Adipocyte (in vitro differentiated cells): ENCODE data around the gene PRKCE.
A peak's percentile ranks its signal among the peaks of the same experiment; 100 is the strongest.

Experiments used
- DNase-seq: peaks from one replicate; pipeline ENCODE4 v3.0.0-alpha.2; 2015; ENCODE audit warnings: low read depth
- H3K27me3 ChIP-seq: replicated peaks from 2 replicates; pipeline ENCODE4 v1.7.0; 2013; ENCODE audit warnings: mild to moderate bottlenecking, low read length, moderate library complexity; ENCODE audit not compliant: control insufficient read depth, insufficient read depth
- H3K36me3 ChIP-seq: 2 replicates; pipeline ENCODE4 v1.7.0; 2013; ENCODE audit warnings: low read length, mild to moderate bottlenecking, moderate library complexity; ENCODE audit not compliant: control insufficient read depth, insufficient read depth, severe bottlenecking
- H3K4me1 ChIP-seq: 2 replicates; pipeline ENCODE4 v1.7.0; 2013; ENCODE audit warnings: mild to moderate bottlenecking, low read length, moderate library complexity; ENCODE audit not compliant: control insufficient read depth, insufficient read depth
- H3K4me3 ChIP-seq: 2 replicates; pipeline ENCODE4 v1.7.0; 2013; ENCODE audit warnings: mild to moderate bottlenecking, low read length, moderate library complexity
- H3K9ac ChIP-seq: 2 replicates; pipeline ENCODE4 v1.7.0; 2013; ENCODE audit warnings: mild to moderate bottlenecking, low read length, moderate library complexity
- H3K9me3 ChIP-seq: 2 replicates; pipeline ENCODE4 v1.7.0; 2013; ENCODE audit warnings: mild to moderate bottlenecking, low read length, moderate library complexity; ENCODE audit not compliant: control insufficient read depth

The PRKCE gene

DNA sequence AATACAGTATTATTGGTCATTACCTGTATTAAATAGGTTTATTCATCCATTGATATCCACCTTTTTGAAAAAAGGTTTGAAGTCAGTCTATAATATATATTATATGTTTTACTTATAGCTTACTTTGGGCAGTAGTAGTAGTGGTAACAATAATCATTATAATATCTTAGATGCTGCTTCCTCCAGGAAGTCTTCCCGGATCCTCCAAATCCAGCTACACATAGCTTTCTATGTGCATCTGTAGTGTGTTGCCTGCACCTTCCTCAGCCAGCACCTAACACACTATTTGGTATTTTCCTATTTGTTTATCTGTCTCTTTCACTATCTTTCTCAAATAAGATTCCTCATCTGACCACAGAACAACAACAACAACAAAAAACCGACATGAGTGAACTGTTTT, 81.0 kb downstream of the PRKCE start:
- Histone ChIP-seq H3K9me3 (no peaks in the 10 kb centered on the region), H3K4me3 (no peak overlapping the region), H3K4me1 (no peaks in the 10 kb centered on the region), H3K36me3 (no peaks in the 10 kb centered on the region), H3K9ac (no peak overlapping the region), H3K27me3 (no peaks in the 10 kb centered on the region)
- no peak for DNase-seq

DNA sequence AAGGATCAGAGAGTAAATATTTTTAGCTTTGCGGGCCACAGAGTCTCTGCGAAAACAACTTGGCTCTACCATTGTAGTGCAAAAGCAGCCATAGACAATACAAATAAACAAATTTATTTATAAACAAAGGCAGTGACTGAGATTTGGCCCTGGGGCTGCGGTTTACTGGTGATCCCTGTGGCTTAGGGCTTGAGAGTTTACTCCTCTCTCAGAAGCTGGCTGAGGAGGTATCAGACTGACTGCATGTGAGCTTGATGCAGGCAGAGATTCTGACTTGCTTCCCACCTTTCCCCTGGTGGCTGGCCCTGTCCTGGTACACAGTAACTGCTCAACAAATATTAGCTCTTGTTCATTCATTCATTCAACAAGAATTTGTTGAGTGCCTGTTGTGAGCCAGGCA, 81.5 kb downstream of the PRKCE start:
- Histone ChIP-seq H3K9ac (no peak overlapping the region), H3K4me3 (no peak overlapping the region)

DNA sequence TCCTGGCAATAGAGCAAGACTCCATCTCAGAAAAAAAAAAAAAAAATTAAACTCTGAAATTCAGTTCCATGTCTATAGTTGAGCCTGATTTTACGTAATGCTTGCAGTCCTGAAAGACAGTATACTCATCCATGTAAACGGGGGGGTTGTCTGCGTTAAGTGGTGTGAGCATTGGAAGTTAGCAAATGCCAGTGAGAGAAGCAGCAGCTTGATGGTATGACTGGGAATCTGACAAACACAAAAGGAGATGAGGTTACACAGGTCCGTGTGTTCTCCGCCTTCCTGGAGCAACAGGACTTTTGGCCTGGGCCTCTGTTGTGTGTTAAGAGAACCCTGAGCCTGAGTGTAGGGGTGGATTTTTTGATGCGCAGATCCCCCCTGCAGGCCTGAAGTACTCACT, 82.9 kb downstream of the PRKCE start:
- H3K9ac ChIP-seq = no peak overlapping the region
- no peaks in the 10 kb centered on the region for H3K9me3 ChIP-seq
- H3K36me3 ChIP-seq = no peaks in the 10 kb centered on the region
- H3K4me1 ChIP-seq = no peaks in the 10 kb centered on the region
- DNase-seq = no peak
- H3K4me3 ChIP-seq = no peak overlapping the region
- no peaks in the 10 kb centered on the region for H3K27me3 ChIP-seq

More for the DNA sequence above, 81.5 kb downstream of the PRKCE start:
- H3K9me3 ChIP-seq = no peaks in the 10 kb centered on the region
- H3K27me3 ChIP-seq = no peaks in the 10 kb centered on the region
- H3K36me3 ChIP-seq = no peaks in the 10 kb centered on the region
- H3K4me1 ChIP-seq = no peaks in the 10 kb centered on the region
- DNase-seq = no peak

DNA sequence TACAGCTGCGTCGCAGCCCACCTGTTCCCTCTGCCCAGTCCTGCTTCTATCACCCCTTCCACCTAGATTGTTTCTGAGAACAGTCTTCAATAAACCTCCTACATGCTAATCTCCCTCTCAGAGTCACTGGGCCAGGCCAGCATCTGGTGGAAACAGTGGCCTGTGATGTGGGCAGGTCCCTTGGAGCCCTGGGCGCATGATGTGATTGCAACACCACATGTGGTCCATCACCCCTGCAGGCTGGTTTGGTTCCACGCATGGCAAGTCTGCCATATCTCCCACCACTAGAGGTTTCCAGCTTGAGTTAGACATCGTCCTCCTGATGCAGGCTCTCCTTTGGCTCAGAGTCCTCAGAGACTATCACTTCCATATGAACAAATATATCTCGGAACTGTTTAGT, 83.5 kb downstream of the PRKCE start:
- Histone ChIP-seq H3K36me3 (no peaks in the 10 kb centered on the region), H3K9me3 (no peaks in the 10 kb centered on the region), H3K27me3 (no peaks in the 10 kb centered on the region), H3K9ac (no peak overlapping the region), H3K4me3 (no peak overlapping the region), H3K4me1 (no peaks in the 10 kb centered on the region)
- DNase-seq = no peak

DNA sequence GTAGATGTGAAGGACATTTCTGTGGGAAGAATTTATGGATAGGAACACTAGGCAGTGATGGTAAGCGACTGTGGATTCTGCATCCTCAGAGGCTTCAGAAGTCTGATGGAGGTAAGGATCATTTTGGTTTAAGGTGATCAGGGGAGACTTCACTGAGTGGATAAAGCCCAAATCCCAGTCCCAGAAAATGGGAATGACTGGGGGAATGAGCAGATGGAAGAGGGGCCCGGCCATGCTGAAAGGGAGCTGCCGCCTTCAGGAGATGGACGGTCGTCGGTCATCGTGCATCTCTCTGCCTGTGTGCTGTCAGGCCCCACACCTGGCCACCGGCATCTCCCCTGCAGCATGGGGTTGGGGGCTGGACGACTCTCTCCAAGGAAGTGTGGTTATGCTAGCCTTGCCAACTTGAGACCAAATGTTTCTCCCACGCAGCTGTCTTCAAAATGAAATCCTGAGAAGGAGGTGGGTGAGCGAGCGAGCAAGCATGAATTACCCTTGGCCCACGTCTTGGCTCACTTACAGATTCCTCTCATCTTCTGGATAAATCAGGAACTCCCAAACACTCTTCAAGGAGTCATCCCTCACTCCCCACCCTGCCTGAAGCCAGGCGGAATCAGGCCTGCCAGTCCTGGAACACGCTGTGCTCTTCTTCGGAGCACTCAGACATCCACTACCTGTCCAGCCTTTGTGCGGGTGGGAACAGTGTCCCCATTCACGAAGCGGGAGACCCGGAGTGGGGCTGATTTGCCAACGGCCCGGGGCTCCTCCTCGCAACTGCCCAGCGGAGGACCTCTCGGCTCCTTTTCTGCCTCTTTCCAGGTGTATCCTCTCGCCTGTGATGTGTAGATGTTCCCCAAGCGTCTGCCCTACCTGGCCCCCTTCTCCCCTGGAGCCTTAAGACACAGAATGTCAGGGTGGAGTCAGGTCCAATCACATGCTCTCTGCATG, 85.6 kb downstream of the PRKCE start:
- H3K9me3 ChIP-seq = no peaks in the 10 kb centered on the region
- no peak overlapping the region for H3K4me3 ChIP-seq
- H3K27me3 ChIP-seq = no peaks in the 10 kb centered on the region
- peaks cover 16% of the 10 kb centered on the region for H3K4me1 ChIP-seq
- no peak for DNase-seq
- H3K9ac ChIP-seq = no peak overlapping the region
- H3K36me3 ChIP-seq = no peaks in the 10 kb centered on the region

DNA sequence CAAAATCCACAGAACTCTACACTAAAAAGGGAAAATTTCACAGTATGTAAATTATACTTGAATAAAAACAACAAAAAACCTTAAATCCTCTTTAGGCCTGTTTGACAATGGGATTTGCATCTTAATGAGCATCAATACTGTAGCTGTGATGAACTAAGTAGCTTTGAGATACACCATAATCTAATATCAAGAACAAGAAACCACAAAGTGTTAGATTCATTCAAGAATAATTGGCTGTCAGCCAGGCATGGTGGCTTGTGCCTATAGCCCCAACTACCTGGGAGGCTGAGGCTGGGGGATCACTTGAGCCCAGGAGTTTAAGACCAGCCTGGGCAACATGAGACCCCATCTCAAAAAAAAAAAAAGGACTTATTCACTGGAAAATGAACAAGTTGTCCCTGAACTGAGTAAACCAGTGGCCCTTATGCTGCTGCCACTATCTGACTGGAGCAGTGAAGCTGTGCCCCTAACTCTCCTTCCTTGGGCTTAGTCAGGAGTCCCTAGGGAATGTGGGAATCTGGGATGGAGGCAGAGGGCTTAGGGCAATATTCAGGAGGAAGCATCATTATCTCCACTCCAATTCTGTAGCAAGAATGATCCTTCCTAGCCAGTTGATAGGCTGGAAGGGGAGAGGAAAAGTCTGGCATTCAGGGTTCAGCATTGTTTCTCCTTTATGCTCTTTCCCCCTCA, 88.5 kb downstream of the PRKCE start:
- DNase-seq = no peak
- H3K4me3 ChIP-seq = no peak overlapping the region
- no peaks in the 10 kb centered on the region for H3K27me3 ChIP-seq
- no peaks in the 10 kb centered on the region for H3K36me3 ChIP-seq
- H3K9ac ChIP-seq = no peak overlapping the region
- peaks cover 31% of the 10 kb centered on the region for H3K4me1 ChIP-seq
- no peaks in the 10 kb centered on the region for H3K9me3 ChIP-seq

DNA sequence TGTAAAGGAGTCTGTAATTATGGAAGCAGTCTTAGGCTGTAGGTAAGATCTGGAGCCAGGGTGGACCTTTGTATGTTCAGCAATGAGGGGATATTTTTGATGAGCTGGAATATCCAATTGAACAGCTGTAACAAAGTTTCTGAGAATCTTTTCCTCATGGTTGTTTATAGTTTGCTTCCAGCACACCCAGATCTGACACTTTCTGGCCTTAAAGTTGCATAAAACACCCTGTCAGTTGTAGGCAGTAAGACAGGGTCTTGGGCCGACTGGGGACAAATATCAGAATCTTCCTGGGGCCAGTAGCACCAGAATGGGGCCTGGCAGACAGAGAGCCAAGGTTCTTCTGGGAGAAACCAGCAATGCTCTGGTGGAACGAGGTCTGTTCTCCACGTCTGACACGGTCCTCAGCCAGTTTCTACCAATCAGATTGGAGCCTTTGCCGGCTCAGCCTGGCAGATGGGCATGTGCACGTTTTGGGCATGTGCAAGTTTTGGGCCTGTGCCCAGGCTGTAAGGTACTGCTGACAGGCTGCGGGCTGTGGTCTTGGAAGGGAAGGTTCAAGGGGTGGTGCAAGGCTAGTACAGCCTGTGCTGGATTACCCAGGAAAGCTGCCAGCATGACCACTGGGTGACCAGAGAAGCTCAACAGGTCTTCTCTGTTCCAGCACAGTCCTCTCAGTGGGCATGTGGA, 89.8 kb downstream of the PRKCE start:
- Histone ChIP-seq H3K9me3 (no peaks in the 10 kb centered on the region), H3K9ac (no peak overlapping the region), H3K27me3 (no peaks in the 10 kb centered on the region), H3K36me3 (no peaks in the 10 kb centered on the region), H3K4me3 (no peak overlapping the region), H3K4me1 (peaks cover 41% of the 10 kb centered on the region)
- DNase-seq = no peak

DNA sequence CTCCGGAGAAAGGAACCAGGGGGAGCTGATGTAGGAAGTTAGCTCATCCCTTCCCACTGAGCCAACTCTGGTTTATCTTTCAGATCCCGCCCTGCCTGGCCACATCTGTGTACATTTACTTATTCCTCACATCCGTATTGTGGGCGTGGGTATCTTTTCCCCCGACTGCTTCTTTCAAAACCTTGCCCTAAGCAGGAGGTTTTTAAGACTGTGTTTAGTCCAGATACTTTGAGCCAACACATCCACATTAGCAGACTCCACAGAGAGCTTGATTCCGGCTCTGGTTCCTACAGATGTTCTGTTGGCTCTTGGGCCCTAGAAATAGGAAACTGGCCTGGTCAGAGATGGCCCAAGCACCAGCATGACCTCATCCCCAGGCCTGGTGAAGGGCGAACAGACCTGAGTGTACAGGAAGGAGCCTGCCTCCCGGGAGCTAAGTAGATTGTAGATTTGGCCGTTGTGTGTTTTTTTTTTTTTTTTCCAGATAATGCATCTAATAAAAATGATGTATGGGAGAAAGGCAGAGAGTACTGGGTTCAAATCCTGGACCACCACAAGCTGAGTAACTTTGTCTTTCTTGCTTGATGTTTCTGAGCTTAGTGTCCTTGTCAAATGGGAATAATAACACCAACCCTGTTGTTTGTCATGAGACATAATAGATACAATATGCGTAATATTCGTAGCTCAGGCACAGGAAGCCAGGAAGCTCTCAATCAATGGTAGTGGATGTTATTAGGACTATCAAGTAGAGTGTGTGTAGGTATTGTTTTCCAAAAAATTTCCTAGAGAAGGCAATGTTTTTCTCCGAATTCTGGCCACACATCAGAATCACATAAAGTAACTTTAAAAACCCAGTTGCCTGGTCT, 92.3 kb downstream of the PRKCE start:
- Histone ChIP-seq H3K4me1 (peaks cover 48% of the 10 kb centered on the region), H3K9me3 (no peaks in the 10 kb centered on the region), H3K4me3 (peak overlapping the region; percentile 20), H3K36me3 (no peaks in the 10 kb centered on the region), H3K9ac (no peak overlapping the region), H3K27me3 (no peaks in the 10 kb centered on the region)
- peak; percentile 55 for DNase-seq

DNA sequence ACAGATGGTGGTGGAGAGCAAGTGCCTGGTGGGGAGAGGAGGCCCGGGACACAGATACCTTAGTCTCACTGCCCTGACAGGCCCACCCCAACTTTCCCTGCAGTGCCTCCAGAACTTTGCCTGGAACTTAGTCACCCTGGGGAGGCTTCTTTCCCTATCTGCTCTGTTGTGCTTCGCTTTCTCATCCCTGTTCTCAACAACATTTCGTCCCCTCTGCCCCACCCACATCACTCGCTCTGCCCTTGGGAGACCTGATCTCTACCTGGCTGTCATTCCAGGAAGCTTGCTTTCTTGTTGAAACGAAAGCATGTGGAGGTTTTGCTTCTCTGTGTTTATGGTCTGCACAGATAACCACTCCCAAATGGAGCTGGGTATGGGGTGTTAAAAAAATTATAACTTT, 93.8 kb downstream of the PRKCE start:
- H3K27me3 ChIP-seq = no peaks in the 10 kb centered on the region
- no peak for DNase-seq
- no peak overlapping the region for H3K4me3 ChIP-seq
- H3K36me3 ChIP-seq = no peaks in the 10 kb centered on the region
- H3K4me1 ChIP-seq = peaks cover 45% of the 10 kb centered on the region
- peak overlapping the region; percentile 50 for H3K9ac ChIP-seq
- H3K9me3 ChIP-seq = no peaks in the 10 kb centered on the region

DNA sequence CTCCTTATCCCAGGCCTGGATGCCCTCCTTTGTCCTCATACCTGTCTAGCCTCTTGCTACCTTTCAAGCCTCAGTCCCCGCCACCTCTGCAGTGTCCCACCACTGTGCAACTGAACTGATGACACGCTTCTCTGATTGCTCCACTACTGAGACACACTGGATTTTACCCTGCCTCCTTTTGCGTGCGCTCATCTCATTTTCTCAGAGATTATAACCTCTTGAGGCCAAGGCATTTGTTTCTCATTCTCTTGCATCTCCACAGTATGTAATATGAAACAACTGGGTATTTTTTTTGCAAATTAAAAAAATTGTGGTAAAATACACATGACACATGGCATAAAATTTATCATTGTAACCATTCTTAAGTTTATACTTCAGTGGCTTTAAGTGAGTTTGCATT, 95.4 kb downstream of the PRKCE start:
- Histone ChIP-seq H3K4me1 (peaks cover 32% of the 10 kb centered on the region), H3K27me3 (no peaks in the 10 kb centered on the region), H3K4me3 (no peak overlapping the region), H3K9me3 (no peaks in the 10 kb centered on the region), H3K9ac (no peak overlapping the region), H3K36me3 (no peaks in the 10 kb centered on the region)
- DNase-seq = peak; percentile 29
